ENCODE measurements around the gene CHL1.

The CHL1 gene

DNA sequence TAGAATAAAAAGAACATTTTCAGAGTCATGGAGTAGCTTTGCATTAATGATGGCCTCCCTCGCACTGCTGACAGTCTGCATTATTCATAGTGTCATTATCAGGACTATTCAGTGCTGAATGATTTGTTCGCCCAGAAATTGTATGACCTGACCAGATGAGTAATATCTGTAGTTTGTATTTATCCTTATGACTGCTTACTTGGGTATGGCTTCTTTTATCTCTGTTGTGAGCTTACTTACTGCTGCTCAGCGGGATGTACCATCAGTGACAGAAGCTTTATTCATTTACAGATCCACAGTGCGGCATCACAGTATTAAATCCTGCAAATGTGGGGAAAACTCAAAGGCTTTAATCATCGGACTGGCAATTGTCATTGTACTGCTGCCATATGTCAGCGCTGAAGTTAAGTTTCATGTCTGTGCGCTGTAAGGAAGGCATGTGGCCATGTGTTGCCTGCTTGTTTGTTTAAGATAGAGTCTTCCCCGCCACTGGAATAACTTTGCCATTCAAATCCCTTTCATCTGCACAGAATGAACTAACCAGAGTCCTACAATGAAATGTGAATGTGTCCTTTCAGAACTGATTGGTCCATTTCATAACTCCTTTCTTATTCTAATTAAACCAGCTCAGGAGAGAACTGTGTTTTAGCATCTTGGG, 262.2 kb downstream of the CHL1 start:
- FAIRE-seq (no peak), DNase-seq (ENCODE audit: insufficient read length, low spot score) (no peak)
